ENCODE results near the gene COL4A2.

COL4A2 gene

GRCh38 chr13:110334841-110335490 lies 27.9 kb downstream of the COL4A2 start:
- TF ChIP-seq CTCF (IDR thresholded peaks at IDR 0.05; ENCODE audit: borderline replicate concordance, insufficient read depth, low read depth, low read length) = no peak
- no peak overlapping the region for H3K4me3 ChIP-seq (ENCODE audit: low read depth, low read length)

- no peak overlapping the region for H3K4me3 ChIP-seq (ENCODE audit: low read depth, low read length)
- TF ChIP-seq CTCF (IDR thresholded peaks at IDR 0.05; ENCODE audit: borderline replicate concordance, insufficient read depth, low read depth, low read length) = no peak
Measured at GRCh38 chr13:110336108-110336507, 29.0 kb downstream of the COL4A2 start.

- no peak overlapping the region for H3K4me3 ChIP-seq (ENCODE audit: low read depth, low read length)
- no peak for TF ChIP-seq CTCF (IDR thresholded peaks at IDR 0.05; ENCODE audit: borderline replicate concordance, insufficient read depth, low read depth, low read length)
Measured at GRCh38 chr13:110336681-110337080, 29.6 kb downstream of the COL4A2 start.

- TF ChIP-seq CTCF (IDR thresholded peaks at IDR 0.05; ENCODE audit: borderline replicate concordance, insufficient read depth, low read depth, low read length) = no peak
- no peak overlapping the region for H3K4me3 ChIP-seq (ENCODE audit: low read depth, low read length)
Measured at GRCh38 chr13:110337247-110337646, 30.2 kb downstream of the COL4A2 start.

- TF ChIP-seq CTCF (IDR thresholded peaks at IDR 0.05; ENCODE audit: borderline replicate concordance, insufficient read depth, low read depth, low read length) = no peak
- H3K4me3 ChIP-seq (ENCODE audit: low read depth, low read length) = no peak overlapping the region
Measured at GRCh38 chr13:110338441-110339101, 31.5 kb downstream of the COL4A2 start.

GRCh38 chr13:110339263-110339662 lies 32.2 kb downstream of the COL4A2 start:
- TF ChIP-seq CTCF (IDR thresholded peaks at IDR 0.05; ENCODE audit: borderline replicate concordance, insufficient read depth, low read depth, low read length) = no peak
- no peak overlapping the region for H3K4me3 ChIP-seq (ENCODE audit: low read depth, low read length)

GRCh38 chr13:110339975-110340550 lies 33.0 kb downstream of the COL4A2 start:
- TF ChIP-seq CTCF (IDR thresholded peaks at IDR 0.05; ENCODE audit: borderline replicate concordance, insufficient read depth, low read depth, low read length) = no peak
- H3K4me3 ChIP-seq (ENCODE audit: low read depth, low read length) = no peak overlapping the region
